IMR-90 (cell line): ENCODE measurements around the gene HMX3. TPM values are rescaled to one million over a fixed set of nuclear protein-coding genes. Genes with fewer than 3 reads are reported as not detected.

Source experiments
- ATAC-seq: fragments of 200-7000 bp; cut with Tn5 transposase; 2 replicates; pipeline ENCODE4 v1.9.1; 2020; ENCODE audit warnings: low read depth, mild to moderate bottlenecking, moderate library complexity
- BruUV-seq: library from RNA; stranded (reverse); fragments of 400-500 nt; replicated peaks from 2 replicates; lab custom pipeline; 2021; lab: Mats Ljungman, UMichigan
- CTCF ChIA-PET: fragments of 300-600 bp; formaldehyde crosslinking; extraction: SDS; loops from one replicate; lab custom pipeline; 2021; ENCODE audit warnings: antibody characterized with exemption; lab: Yijun Ruan, JAX
- POLR2A ChIA-PET: fragments of 300-600 bp; sonication (Branson Sonifier 250); formaldehyde crosslinking; loops from one replicate; lab custom pipeline; 2022; ENCODE audit warnings: antibody characterized with exemption; ENCODE audit not compliant: unreplicated experiment; lab: Charles Lee
- DNase-seq: peaks from one replicate; pipeline ENCODE4 v3.0.0; 2013
- H2AFZ ChIP-seq: replicated peaks from 2 replicates; pipeline ENCODE3; 2013; ENCODE audit warnings: low read length, mild to moderate bottlenecking; ENCODE audit not compliant: poor library complexity
- H2AK5ac ChIP-seq: 2 replicates; pipeline ENCODE4 v1.6.1; 2013; ENCODE audit warnings: low read depth, low read length, inconsistent platforms
- H2AK9ac ChIP-seq: replicated peaks from 2 replicates; pipeline ENCODE3; 2013; ENCODE audit warnings: mild to moderate bottlenecking, low read depth, low read length, moderate library complexity; ENCODE audit not compliant: poor library complexity
- H2BK120ac ChIP-seq: 2 replicates; pipeline ENCODE4 v1.6.1; 2013; ENCODE audit warnings: low read depth, low read length, inconsistent platforms
- H2BK15ac ChIP-seq: 3 replicates; pipeline ENCODE4 v1.6.1; 2013; ENCODE audit warnings: low read depth, low read length, inconsistent platforms
- H2BK20ac ChIP-seq: 2 replicates; pipeline ENCODE4 v1.6.1; 2013; ENCODE audit warnings: low read depth, mild to moderate bottlenecking, inconsistent platforms, low read length, moderate library complexity
- H2BK5ac ChIP-seq: 2 replicates; pipeline ENCODE4 v1.6.1; 2013; ENCODE audit warnings: mild to moderate bottlenecking, low read depth, low read length, inconsistent platforms; ENCODE audit not compliant: poor library complexity, severe bottlenecking
- H3K14ac ChIP-seq: replicated peaks from 2 replicates; pipeline ENCODE4 v1.6.1; 2013; ENCODE audit warnings: low read depth, low read length, inconsistent platforms
- H3K18ac ChIP-seq: 2 replicates; pipeline ENCODE4 v1.6.1; 2013; ENCODE audit warnings: low read depth, low read length, control low read depth
- H3K23ac ChIP-seq: 2 replicates; pipeline ENCODE4 v1.6.1; 2013; ENCODE audit warnings: low read depth, low read length, inconsistent platforms
- H3K27ac ChIP-seq: 2 replicates; pipeline ENCODE4 v1.5.1; 2013; ENCODE audit warnings: mild to moderate bottlenecking, control low read depth, low read length; ENCODE audit not compliant: insufficient read depth
- H3K27me3 ChIP-seq: 2 replicates; pipeline ENCODE4 v1.6.1; 2013; ENCODE audit warnings: low read length; ENCODE audit not compliant: control insufficient read depth, insufficient read depth
- H3K36me3 ChIP-seq: 2 replicates; pipeline ENCODE4 v1.6.1; 2013; ENCODE audit warnings: low read length, mixed read lengths; ENCODE audit not compliant: control insufficient read depth, insufficient read depth
- H3K4ac ChIP-seq: 2 replicates; pipeline ENCODE4 v1.6.1; 2013; ENCODE audit warnings: low read depth, low read length, inconsistent platforms
- H3K4me1 ChIP-seq: 2 replicates; pipeline ENCODE4 v1.6.1; 2013; ENCODE audit warnings: low read length, mixed read lengths; ENCODE audit not compliant: control insufficient read depth, insufficient read depth
- H3K4me2 ChIP-seq: 2 replicates; pipeline ENCODE4 v1.6.1; 2013; ENCODE audit warnings: low read depth, mild to moderate bottlenecking, control low read depth, low read length, moderate library complexity
- H3K4me3 ChIP-seq: 2 replicates; pipeline ENCODE4 v1.5.1; 2013; ENCODE audit warnings: low read depth, mild to moderate bottlenecking, control low read depth, low read length, moderate library complexity; ENCODE audit not compliant: insufficient read depth
- H3K56ac ChIP-seq: 2 replicates; pipeline ENCODE4 v1.6.1; 2013; ENCODE audit warnings: low read length, inconsistent platforms; ENCODE audit not compliant: insufficient read depth; ENCODE audit errors: extremely low read depth
- H3K79me1 ChIP-seq, 2 experiments: 2 replicates each; pipeline ENCODE4 v1.6.1; 2013; ENCODE audit warnings: low read length in 2 of 2, inconsistent platforms in 1 of 2, low read depth in 1 of 2
- H3K9ac ChIP-seq: 2 replicates; pipeline ENCODE4 v1.6.1; 2013; ENCODE audit warnings: low read depth, low read length, control low read depth
- H3K9me1 ChIP-seq: 2 replicates; pipeline ENCODE4 v1.6.1; 2013; ENCODE audit warnings: low read length, inconsistent platforms; ENCODE audit not compliant: insufficient read depth
- H3K9me3 ChIP-seq: 2 replicates; pipeline ENCODE4 v1.6.1; 2013; ENCODE audit warnings: low read length; ENCODE audit not compliant: control insufficient read depth, insufficient read depth
- H4K20me1 ChIP-seq: 2 replicates; pipeline ENCODE4 v1.6.1; 2013; ENCODE audit warnings: low read length, inconsistent platforms; ENCODE audit not compliant: insufficient read depth
- H4K5ac ChIP-seq: 2 replicates; pipeline ENCODE4 v1.6.1; 2013; ENCODE audit warnings: mild to moderate bottlenecking, low read depth, low read length, control low read depth
- H4K8ac ChIP-seq, 2 experiments: 2 replicates each; pipeline ENCODE4 v1.6.1; 2013; ENCODE audit warnings: low read depth in 2 of 2, low read length in 2 of 2, control low read depth in 1 of 2, inconsistent platforms in 1 of 2
- H4K91ac ChIP-seq: 2 replicates; pipeline ENCODE4 v1.6.1; 2013; ENCODE audit warnings: low read depth, low read length, inconsistent platforms; ENCODE audit not compliant: insufficient read depth
- BHLHE40 ChIP-seq: fragments of 150-350 bp; IDR thresholded peaks from 2 replicates; pipeline ENCODE4 v1.6.1; 2016; ENCODE audit warnings: mild to moderate bottlenecking, low read depth, low read length
- CEBPB ChIP-seq: IDR thresholded peaks from 2 replicates; pipeline ENCODE4 v1.6.1; 2012; ENCODE audit warnings: low read depth, low read length, improper control_type of control experiment
- CHD1 ChIP-seq: IDR thresholded peaks from 2 replicates; pipeline ENCODE4 v1.6.1; 2012; ENCODE audit warnings: low read depth, low read length, improper control_type of control experiment
- CTCF ChIP-seq: conservative IDR thresholded peaks from 2 replicates; pipeline ENCODE4 v1.5.1; 2012; ENCODE audit warnings: mild to moderate bottlenecking, low read depth, low read length, improper control_type of control experiment
- ELK1 ChIP-seq: fragments of 150-350 bp; IDR thresholded peaks from 2 replicates; pipeline ENCODE4 v1.6.1; 2016; ENCODE audit warnings: low read depth, mild to moderate bottlenecking, low read length, moderate library complexity, borderline replicate concordance
- FOS ChIP-seq: fragments of 150-350 bp; IDR thresholded peaks from 2 replicates; pipeline ENCODE4 v1.6.1; 2016; ENCODE audit warnings: low read depth, low read length
- MAFK ChIP-seq: IDR thresholded peaks from 2 replicates; pipeline ENCODE4 v1.6.1; 2012; ENCODE audit warnings: low read depth, low read length, improper control_type of control experiment
- MAZ ChIP-seq: IDR thresholded peaks from 2 replicates; pipeline ENCODE4 v1.6.1; 2012; ENCODE audit warnings: low read depth, mild to moderate bottlenecking, low read length, improper control_type of control experiment, moderate library complexity, borderline replicate concordance
- MXI1 ChIP-seq: IDR thresholded peaks from 2 replicates; pipeline ENCODE4 v1.6.1; 2012; ENCODE audit warnings: low read depth, mild to moderate bottlenecking, low read length, moderate library complexity, borderline replicate concordance
- NFE2L2 ChIP-seq: fragments of 150-350 bp; IDR thresholded peaks from 2 replicates; pipeline ENCODE4 v1.6.1; 2016; ENCODE audit warnings: low read depth, mild to moderate bottlenecking, low read length
- POLR2A ChIP-seq: IDR thresholded peaks from 2 replicates; pipeline ENCODE4 v1.6.1; 2012; ENCODE audit warnings: mild to moderate bottlenecking, low read depth, low read length
- RAD21 ChIP-seq: IDR thresholded peaks from 2 replicates; pipeline ENCODE4 v1.6.1; 2012; ENCODE audit warnings: low read length, improper control_type of control experiment
- RCOR1 ChIP-seq: IDR thresholded peaks from 2 replicates; pipeline ENCODE4 v1.6.1; 2012; ENCODE audit warnings: mild to moderate bottlenecking, low read length, improper control_type of control experiment; ENCODE audit not compliant: insufficient replicate concordance
- RFX5 ChIP-seq: IDR thresholded peaks from 2 replicates; pipeline ENCODE4 v1.8.0; 2012; ENCODE audit warnings: low read depth, mild to moderate bottlenecking, low read length, moderate library complexity
- SMC3 ChIP-seq: fragments of 150-350 bp; IDR thresholded peaks from 2 replicates; pipeline ENCODE4 v1.6.1; 2016; ENCODE audit warnings: low read depth, mild to moderate bottlenecking, antibody characterized with exemption, low read length, moderate library complexity
- USF2 ChIP-seq: fragments of 150-350 bp; IDR thresholded peaks from 2 replicates; pipeline ENCODE4 v1.6.1; 2017; ENCODE audit warnings: mild to moderate bottlenecking, antibody characterized with exemption, low read length, low read depth
- WGBS, 2 experiments: methylation state at CpG; one replicate each; pipeline versions ENCODE4 v1.1.5 to v1.1.7; 2013; ENCODE audit warnings: missing lambda C conversion rate in 2 of 2; ENCODE audit not compliant: insufficient read length in 1 of 2; ENCODE audit errors: extremely low coverage in 2 of 2; 5-methylcytosine and 5-hydroxymethylcytosine counted together
- dilution Hi-C: fragments of 300-500 bp; cut with HindIII; formaldehyde crosslinking; loops from one replicate; pipeline ENCODE4 v1.14.3; 2018; ENCODE audit warnings: low sequenced_read_pairs; ENCODE audit not compliant: unreplicated experiment
- in situ Hi-C: fragments of 300-500 bp; cut with MboI; formaldehyde crosslinking; loops from 3 replicates; pipeline ENCODE4 v1.14.3; 2019; ENCODE audit warnings: low sequenced_read_pairs, inconsistent platforms, mixed read lengths
- intact Hi-C: fragments of 100-400 bp; cut with micrococcal nuclease; formaldehyde crosslinking; loops from 2 replicates; pipeline ENCODE4 v1.10.0; 2022
- polyA plus RNA-seq, 3 experiments: library from polyadenylated mRNA; depleted of rRNA; stranded (reverse); fragments of >200 nt; gene quantifications; 2 replicates each; pipeline ENCODE4 v1.2.3, GENCODE V29; 2012; ENCODE audit warnings: low replicate concordance in 1 of 3
- total RNA-seq: library from RNA; depleted of rRNA; stranded (reverse); fragments of >200 nt; gene quantifications from 2 replicates; pipeline ENCODE4 v1.2.3, GENCODE V29; 2012

The HMX3 gene
- total and polyA plus RNA-seq, 2 of the 4 experiments (the other 2 are of a cell fraction) = not detected

- 61% methylated on average over 3 of the region's 4 CpGs; no CpG with 5 or more reads in 1 of the 2 experiments for WGBS, 2 experiments
- H3K9ac ChIP-seq = no peak overlapping the region
- no peak overlapping the region for H3K4ac ChIP-seq
- H3K9me1 ChIP-seq = no peaks in the 10 kb centered on the region
- H3K27ac ChIP-seq = no peak overlapping the region
- no peak overlapping the region for H4K5ac ChIP-seq
- H3K14ac ChIP-seq = no peak overlapping the region
- H2AFZ ChIP-seq = no peak overlapping the region
- no peak overlapping the region for H3K23ac ChIP-seq
- H4K91ac ChIP-seq = no peak overlapping the region
- intact Hi-C loops (no loop called here), in situ Hi-C loops (no loop called here), dilution Hi-C loops (no loop called here)
- ChIA-PET POLR2A (no interaction called here), CTCF (no interaction called here)
- H4K8ac ChIP-seq = no peak overlapping the region
- H3K18ac ChIP-seq = no peak overlapping the region
- no peak overlapping the region for H3K56ac ChIP-seq
- H2BK15ac ChIP-seq = no peak overlapping the region
- no peak overlapping the region for H2BK5ac ChIP-seq
- no peaks in the 10 kb centered on the region for H3K4me1 ChIP-seq
- H4K20me1 ChIP-seq = no peaks in the 10 kb centered on the region
- BruUV-seq = no TSS peak
- H3K27me3 ChIP-seq = no peaks in the 10 kb centered on the region
- no peak for ATAC-seq
- H3K9me3 ChIP-seq = peaks cover 2% of the 10 kb centered on the region; the same call in 1 of the 2 replicates
- H2AK5ac ChIP-seq = no peak overlapping the region
- H2AK9ac ChIP-seq = no peak overlapping the region
- H2BK120ac ChIP-seq = no peak overlapping the region
- no peak overlapping the region for H2BK20ac ChIP-seq
- no peak for DNase-seq
- H3K4me2 ChIP-seq = no peak overlapping the region
- no peak for TF ChIP-seq BHLHE40
- no peak for TF ChIP-seq RCOR1
- no peak for TF ChIP-seq RAD21
- no peak for TF ChIP-seq USF2
- no peak for TF ChIP-seq MAFK
- TF ChIP-seq NFE2L2 = no peak
- TF ChIP-seq SMC3 = no peak
- TF ChIP-seq CTCF = no peak
- no peak for TF ChIP-seq POLR2A
- no peak for TF ChIP-seq ELK1
- TF ChIP-seq CHD1 = no peak
- no peak for TF ChIP-seq MXI1
- no peak for TF ChIP-seq MAZ
- TF ChIP-seq FOS = no peak
- TF ChIP-seq CEBPB = no peak
- TF ChIP-seq RFX5 = no peak
- H3K79me1 ChIP-seq = no peaks in the 10 kb centered on the region
- H3K4me3 ChIP-seq = no peak overlapping the region
- H3K36me3 ChIP-seq = no peaks in the 10 kb centered on the region
Observed at GRCh38 chr10:123093489-123093888, 42.3 kb upstream of the HMX3 start.
